Measurements from ENCODE around the gene ZNF410.
"Not testable (repeated sequence)": the region's sequence is repeated elsewhere in the genome, so short reads cannot be mapped to it uniquely, and the experiment has no call there.

The ZNF410 gene, protein sequence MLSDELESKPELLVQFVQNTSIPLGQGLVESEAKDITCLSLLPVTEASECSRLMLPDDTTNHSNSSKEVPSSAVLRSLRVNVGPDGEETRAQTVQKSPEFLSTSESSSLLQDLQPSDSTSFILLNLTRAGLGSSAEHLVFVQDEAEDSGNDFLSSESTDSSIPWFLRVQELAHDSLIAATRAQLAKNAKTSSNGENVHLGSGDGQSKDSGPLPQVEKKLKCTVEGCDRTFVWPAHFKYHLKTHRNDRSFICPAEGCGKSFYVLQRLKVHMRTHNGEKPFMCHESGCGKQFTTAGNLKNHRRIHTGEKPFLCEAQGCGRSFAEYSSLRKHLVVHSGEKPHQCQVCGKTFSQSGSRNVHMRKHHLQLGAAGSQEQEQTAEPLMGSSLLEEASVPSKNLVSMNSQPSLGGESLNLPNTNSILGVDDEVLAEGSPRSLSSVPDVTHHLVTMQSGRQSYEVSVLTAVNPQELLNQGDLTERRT

DNA sequence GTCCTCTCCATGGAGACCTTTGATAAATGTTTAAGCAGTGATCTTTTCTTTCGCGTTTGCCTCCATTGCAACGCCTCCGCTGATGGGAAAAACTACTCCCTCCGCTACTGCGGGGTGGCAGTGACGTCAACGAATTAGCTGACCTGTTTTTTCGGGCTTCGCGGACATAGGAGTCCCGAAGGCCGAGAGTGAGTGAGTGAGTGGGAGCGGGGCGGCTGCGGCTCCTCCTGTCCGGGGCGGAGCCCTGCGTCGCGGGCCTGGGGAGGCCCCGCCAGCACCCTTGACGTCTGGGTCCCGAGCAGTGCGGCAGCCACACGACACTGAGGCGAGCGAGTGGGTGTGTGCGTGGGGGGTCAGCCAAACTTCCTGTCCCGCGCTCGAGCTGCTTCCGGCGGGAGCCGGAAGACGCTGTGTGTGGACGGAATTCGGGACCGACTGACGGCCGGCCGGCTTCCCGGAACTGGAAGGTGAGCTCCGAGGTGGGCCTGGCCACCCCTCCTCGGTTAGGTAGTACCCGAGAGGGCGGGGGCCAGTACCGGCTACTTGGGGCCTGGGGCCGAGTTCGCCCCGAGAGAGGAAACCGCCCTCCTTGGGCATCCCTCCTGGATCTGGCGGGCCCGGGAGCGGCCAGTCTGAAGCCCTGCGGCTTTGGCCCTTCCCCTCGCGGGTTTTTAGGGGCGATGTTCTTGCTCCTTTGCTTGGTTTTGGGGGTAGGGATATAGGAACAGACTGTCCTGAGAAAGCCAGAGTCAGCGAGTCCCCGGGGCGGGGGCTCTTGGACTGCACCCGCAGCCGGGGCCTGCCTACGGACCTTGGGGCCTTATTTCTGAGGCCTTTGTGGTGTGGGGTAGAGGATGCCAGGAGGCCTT lies at the start of gene ZNF410:
Gene ZNF410, plus strand, starts transcription at position 411 of the 869 bp plus-strand sequence. CDS start 5,317 bp downstream, outside the sequence.
- peak; percentile 83 to 84 for DNase-seq (ENCODE audit: low read depth in 2 of 2)

DNA sequence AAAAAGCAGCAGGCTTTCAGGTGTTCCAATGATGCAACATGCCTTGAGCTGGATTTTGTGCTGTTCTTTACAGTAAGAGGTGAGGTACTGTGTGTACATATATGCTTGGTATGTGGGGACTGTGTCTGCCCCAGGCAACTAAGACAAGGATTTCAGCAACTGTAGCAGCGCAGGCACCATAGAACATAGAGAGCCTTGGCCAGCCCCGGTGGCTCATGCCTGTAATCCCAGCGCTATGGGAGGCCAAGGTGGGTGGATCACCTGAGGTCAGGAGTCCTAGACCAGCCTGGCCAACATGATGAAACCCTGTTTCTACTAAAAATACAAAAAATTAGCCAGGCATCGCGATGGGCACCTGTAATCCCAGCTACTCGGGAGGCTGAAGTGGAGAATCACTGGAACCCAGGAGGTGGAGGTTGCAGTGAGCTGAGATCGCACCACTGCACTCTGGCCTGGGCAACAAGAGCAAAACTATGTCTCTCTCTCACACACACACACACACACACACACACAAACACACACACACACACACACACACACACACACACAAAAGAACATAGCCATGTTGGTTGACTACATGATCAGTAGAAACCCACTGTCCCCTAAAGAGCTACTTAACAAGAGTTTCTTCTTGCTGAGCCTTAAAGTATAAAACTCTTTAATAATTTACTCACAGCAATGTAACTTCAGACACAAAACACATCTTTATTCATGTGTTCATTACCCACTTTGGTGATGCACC lies 48.2 kb upstream of the ZNF410 start:
- DNase-seq (ENCODE audit: low read depth in 2 of 2), result not testable (repeated sequence)

DNA sequence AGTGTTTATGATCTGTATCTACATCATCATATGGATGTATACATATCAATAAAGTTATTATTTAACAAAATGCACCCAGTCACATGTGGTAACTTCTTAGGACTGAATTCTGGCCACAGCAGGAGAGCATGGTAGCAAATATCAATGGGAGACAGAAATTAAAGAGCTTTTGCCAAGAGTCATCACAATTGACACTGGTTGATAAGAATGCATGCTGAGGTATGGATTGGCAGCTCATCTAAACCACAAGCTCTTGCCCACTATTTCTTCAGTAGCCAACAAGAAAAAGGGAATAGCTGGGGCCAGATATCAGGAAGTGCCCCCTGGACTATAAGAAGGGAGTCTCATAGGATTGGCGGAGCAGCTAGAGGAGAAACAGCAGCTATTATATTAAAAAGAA lies 44.5 kb upstream of the ZNF410 start:
- no peak for DNase-seq (ENCODE audit: low read depth in 2 of 2)

DNA sequence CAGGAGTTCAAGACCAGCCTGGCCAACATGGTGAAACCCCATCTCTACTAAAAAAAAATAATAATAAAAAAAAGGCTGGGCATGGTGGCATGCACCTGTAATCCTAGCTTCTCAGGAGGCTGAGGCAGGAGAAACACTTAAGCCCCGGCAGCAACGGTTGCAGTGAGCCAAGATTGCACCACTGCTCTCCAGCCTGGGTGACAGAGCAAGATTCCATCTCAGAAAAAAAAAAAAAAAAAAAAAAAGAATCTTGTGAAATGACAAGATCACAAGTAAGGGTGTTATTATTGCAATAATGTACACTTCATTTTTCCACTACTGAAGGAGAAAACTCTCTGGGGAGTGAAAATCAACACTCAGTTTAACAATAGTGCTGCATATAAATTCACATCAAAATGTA lies 43.8 kb upstream of the ZNF410 start:
- DNase-seq (ENCODE audit: low read depth in 2 of 2), result no peak

DNA sequence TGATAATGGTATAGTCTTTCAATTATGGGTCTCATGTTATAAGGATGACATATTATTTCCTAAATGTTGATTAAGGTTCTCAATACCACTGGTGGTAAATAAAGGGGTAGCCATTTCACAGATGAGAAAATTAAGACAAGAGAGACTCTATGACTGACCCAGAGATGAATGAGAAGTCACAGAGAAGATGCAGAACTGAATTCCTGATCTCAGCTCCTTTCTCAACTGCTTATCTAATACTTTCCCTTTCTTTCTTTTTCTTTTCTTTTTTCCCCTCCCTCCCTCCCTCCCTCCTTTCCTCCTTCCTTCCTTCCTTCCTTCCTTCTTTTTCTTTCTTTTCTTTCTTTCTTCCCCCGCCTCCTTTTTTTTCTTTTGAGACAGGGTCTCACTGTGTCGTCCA lies 43.4 kb upstream of the ZNF410 start:
- DNase-seq (ENCODE audit: low read depth in 2 of 2), result no peak

DNA sequence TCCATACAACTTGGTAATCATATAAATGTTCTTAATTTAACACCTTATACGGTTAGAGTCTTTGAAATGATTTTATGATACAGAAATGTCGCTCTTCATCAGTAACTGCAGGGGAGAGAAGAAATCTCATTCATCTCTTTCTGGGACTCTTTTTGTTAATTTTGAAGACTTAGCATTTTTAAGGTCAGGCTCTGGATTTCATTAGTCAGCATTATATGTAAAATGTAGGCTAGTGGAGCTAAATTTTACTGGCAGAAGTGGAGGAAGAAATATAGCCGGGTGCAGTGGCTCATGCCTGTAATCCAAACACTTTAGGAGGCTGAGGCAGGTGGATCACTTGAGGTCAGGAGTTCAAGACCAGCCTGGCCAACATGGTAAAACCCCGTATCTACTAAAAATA lies 39.7 kb upstream of the ZNF410 start:
- DNase-seq (ENCODE audit: low read depth in 2 of 2), result no peak

DNA sequence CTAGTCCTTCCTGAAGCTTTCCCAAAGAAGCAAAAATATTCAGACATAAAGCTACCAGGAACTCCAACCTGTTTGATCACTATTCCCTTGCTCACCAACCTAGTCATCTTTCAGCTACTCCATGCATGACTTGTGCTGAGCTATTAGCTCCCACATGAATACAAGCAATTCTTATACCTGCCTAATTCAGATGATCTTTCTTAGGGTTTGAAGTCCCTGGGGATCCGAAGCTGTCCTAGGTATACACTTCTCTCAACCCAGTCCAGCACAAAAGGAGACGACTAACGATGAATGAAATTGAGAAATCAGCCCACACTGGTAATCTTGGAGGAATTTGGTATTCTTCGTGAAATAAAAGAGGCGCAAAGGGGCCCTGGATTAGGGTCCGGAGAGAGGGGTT lies 35.7 kb upstream of the ZNF410 start:
- DNase-seq (ENCODE audit: low read depth in 2 of 2), result no peak

DNA sequence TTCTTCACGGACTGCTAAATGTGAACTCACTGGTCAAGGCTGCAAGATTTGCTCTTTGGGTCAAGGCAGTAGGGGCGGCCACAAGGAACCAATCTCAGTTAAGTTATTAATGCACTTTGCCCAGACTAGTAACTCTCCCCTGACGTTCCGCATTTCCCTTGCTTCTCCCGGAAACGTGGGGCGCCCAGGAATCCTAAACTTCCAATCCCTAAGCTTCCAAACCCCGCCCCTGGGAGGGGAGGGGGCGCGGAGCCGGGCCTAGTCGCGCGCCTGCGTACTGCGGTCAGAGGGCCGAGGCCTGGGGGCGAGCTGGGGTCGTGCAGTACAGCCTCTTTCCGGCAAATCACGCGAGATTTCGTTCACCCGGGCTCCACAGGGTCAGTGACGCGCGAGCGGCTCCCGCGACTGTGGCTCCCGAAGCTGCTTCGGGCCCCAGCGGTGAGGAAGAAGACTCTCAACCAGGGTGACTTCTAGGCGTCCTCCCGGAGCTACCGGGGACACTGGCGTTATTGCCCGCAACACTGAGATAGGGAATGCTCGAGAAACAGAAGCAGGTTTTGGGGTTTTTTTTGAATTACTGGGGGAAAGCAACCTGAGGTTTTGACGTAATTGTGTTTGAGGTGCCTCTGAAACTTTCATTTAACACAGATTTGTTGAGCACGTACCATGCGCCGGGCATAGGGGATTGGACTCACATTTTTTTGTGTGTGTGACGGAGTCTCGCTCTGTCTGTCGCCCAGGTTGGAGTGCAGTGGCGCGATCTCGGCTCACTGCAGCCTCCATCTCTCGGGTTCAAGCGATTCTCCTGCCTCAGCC lies 34.9 kb upstream of the ZNF410 start, which contains the start of gene PTGR2:
Gene PTGR2, plus strand, starts transcription at position 265 of the 816 bp plus-strand sequence. CDS start 7,032 bp downstream, outside the sequence.
- DNase-seq (ENCODE audit: low read depth in 2 of 2), result peak; percentile 75 to 82

DNA sequence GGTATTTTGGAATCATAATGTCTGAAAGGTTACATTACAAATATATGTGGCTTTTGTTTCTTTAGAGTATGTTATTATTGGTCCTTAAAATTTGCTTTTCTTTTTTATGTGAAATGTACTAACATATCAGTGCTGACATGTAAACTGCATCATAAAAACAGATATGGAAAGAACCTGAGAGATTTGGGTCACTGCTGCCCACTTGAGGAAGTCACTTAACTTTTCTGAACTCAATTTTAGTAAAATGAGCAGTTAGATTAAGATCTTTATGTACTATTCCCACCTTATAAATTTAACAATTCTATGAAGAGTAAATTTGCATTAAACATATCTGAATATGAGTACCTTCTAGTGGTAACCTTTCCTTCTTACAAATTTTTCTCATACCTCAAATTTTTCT lies 27.5 kb upstream of the ZNF410 start:
- DNase-seq (ENCODE audit: low read depth in 2 of 2), result no peak

DNA sequence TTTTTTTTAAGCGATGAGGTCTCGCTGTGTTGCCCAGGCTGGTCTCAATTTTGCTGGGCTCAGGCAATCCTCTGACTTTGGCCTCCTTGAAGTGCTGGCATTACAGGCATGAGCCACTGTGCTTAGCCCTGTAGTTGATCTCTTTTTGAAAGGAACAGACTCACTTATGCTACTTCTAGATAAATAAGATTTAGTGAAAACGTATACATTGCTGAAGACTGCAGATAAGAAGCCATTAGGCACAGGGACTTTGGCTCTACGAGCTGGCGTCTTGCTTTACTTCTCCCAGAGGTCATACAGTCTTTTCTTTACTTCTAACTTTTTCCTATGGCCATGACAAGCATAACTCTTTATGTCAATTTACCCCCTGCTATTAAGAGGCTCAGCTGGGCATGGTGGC lies 25.6 kb upstream of the ZNF410 start:
- no peak for DNase-seq (ENCODE audit: low read depth in 2 of 2)

DNA sequence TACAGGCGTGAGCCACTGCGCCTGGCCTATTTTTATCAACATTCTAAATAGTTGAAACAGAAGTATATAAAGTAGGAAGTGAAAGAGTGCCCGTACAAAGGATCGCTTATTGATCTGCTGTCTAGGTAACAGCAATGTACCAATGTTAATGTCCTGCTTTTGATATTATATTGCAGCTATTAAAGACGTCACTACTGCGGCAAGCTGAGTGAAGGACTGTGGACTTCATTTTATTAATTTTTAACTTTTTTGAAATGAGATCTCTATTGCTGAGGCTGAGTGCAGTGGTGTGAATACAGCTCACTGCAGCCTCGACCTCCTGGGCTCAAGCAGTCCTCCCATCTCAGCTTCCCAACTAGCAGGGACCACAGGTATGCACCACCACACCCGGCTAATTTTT lies 24.2 kb upstream of the ZNF410 start:
- DNase-seq (ENCODE audit: low read depth in 2 of 2), result no peak

DNA sequence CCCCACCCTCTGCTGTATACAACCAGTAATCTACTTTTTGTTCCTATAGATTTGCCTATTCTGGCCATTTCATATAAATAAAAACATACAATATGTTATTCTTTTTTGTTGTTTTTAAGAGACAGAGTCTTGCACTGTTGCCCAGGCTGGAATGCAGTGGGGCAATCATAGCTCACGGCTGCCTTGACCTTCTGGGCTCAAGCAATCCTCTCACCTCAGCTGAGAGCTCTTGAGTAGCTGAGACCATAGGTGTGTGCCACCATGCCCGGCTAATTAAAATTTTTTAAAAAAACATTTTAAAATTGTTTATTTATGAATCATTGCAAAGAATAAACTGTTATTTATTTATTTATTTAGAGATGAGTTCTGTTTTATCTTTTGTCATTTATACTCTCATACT lies 23.4 kb upstream of the ZNF410 start:
- DNase-seq (ENCODE audit: low read depth in 2 of 2), result no peak

DNA sequence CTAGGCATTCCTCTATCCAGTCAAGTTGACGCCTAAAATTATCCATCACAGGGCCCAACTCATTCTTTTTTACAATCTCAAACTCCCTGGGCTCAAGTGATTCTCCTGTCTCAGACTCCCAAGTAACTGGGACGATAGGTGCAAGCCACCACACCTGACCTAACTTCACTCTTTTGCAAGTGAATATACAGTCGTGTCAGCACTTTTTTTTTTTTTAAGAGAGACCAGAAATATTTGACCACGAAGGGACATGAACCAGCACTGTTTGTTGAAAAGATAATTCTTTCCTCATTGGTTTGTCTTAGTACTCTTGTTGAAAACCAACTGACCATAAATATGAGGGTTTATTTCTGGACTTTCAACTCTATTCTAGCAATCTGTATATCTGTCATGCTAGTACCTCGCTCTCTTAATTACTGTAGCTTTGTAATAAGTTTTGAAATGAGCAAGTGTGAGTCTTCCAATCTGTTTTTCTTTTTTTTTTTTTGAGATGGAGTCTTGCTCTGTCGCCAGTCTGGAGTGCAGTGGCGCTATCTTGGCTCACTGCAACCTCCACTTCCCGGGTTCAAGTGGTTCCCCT lies 21.0 kb upstream of the ZNF410 start:
- DNase-seq (ENCODE audit: low read depth in 2 of 2), result no peak

DNA sequence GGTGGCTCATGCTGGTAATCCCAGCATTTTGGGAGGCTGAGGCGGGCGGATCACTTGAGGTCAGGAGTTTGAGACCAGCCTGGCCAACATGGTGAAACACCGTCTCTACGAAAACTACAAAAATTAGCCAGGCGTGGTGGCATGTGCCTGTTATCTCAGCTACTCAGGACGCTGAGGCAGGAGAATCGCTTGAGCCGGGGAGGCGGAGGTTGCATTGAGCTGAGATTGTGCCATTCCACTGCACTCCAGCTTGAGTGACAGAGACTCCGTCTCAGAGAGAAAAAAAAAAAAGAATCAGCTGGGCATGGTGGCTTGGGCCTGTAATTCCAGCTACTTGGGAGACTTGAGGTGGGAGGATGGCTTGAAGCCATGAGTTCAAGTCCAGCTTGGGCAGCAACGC lies 16.9 kb upstream of the ZNF410 start:
- DNase-seq (ENCODE audit: low read depth in 2 of 2), result not testable (repeated sequence)

DNA sequence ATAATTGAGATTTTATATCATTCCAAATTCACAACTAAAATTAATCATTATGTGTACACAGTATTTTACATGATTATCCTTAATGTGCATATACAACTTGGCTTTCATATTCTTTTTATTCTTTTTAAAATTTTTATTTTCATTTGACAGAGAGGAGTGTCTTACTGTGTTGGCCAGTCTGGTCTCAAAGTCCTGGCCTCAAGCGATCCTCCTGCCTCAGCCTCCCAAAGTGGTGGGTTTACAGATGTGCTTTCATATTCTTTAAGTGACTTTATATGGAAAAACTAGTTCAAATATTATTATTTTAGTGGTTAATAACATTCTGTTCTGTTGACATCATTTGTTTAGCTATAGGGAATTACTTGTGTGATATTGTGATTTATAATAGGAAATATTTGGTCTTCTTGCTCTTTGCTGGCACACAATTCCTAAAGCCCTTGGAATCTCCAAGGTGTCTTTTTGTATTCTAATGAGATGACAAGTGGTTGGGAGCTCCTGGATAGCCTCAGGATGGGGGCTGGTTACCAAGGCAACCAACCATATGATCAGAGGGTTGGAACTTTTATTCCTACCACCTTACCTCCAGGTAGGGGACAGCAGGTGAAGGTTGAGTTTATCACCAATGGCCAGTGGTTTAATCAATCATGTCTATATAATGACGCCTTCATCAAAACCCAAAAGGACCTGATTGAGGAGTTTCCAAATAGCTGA lies 16.0 kb upstream of the ZNF410 start:
- no peak for DNase-seq (ENCODE audit: low read depth in 2 of 2)

DNA sequence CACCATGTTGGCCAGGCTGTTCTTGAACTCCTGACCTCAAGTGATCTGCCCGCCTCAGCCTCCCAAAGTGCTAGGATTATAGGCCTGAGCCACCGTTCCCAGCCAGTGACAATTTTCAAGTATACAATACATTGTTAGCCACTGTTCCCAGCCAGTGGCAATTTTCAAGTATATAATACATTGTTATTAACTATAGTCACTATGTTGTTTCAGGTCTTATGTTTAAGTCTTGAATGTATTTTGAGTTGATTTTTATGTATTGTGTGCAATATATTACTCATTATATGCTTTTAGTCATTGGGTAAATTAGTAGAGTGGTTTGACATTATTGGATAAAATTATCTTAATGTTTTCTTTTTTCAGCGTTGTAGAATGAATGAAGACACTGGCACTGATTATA lies 13.0 kb upstream of the ZNF410 start:
- no peak for DNase-seq (ENCODE audit: low read depth in 2 of 2)

DNA sequence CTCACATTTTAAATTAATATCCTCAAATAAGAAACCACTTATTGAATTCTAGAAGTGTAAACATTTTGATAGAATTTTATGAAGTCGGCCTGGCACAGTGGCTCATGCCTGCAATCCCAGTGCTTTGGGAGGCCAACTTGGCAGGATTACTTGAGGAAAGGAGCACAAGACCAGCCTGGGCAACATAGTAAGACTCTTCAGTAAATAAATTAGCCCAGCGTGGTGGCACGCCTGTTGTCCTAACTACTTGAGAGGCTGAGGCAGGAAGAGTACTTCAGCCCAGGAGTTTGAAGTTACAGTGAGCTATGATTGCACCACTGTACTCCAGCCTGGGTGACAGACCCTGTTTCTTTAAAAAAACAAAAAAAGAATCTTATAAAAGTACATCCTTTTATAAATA lies 8.9 kb upstream of the ZNF410 start:
- no peak for DNase-seq (ENCODE audit: low read depth in 2 of 2)

DNA sequence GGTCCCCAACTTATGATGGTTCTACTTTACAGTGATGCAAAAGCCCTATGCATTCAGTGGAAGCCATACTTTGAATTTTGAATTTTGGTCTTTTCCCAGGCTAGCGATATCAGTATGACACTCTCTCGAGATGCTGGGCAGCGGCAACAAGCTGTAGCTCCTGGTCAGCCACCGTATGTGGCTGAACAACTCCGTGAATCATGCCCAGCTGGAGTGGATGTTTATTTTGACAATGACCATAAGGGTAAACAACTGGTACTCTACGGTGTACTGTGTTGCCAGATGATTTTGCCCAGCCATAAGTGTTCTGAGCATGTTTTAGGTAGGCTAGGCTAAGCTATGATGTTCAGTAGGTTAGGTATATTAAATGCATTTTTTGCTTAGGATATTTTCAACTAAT lies 8.2 kb upstream of the ZNF410 start:
- no peak for DNase-seq (ENCODE audit: low read depth in 2 of 2)

DNA sequence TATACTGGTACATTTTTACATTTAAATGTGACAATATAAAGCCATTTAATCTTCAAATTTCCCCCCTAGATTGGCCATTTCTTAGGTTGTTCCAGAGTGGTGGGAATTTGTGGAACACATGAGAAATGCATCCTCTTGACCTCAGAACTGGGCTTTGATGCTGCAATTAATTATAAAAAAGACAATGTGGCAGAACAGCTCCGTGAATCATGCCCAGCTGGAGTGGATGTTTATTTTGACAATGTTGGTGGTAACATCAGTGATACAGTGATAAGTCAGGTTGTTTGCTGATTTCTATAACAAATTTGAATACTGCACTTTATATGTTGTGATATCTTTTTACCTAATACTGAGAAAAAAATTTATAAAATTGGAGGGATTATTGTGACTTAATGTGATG lies 7.6 kb upstream of the ZNF410 start:
- no peak for DNase-seq (ENCODE audit: low read depth in 2 of 2)

All from stimulated activated CD8-positive, alpha-beta memory T cell treated with anti-CD3 and anti-CD28 coated beads, Interleukin-15, amount 100 ng/mL, for 4 hours (primary cell).